Measurements from ENCODE around the gene PRKCZ.
"Not testable (repeated sequence)": the region's sequence is repeated elsewhere in the genome, so short reads cannot be mapped to it uniquely, and the experiment has no call there.

PRKCZ gene

GRCh38 chr1:2137257-2138121 is 87.3 kb downstream of the PRKCZ start:
- DNase-seq = no peak

GRCh38 chr1:2139156-2139555 is 88.9 kb downstream of the PRKCZ start:
- DNase-seq = not testable (repeated sequence)

GRCh38 chr1:2141025-2141424 is 90.8 kb downstream of the PRKCZ start:
- no peak for DNase-seq

- DNase-seq = no peak
These were observed 93.7 kb downstream of the PRKCZ start for GRCh38 chr1:2143814-2144500.

- no peak for DNase-seq
These were observed 94.4 kb downstream of the PRKCZ start for GRCh38 chr1:2144501-2145090.

GRCh38 chr1:2145946-2146835 is 96.0 kb downstream of the PRKCZ start:
- no peak for DNase-seq

- DNase-seq = no peak
These were observed 96.8 kb downstream of the PRKCZ start for GRCh38 chr1:2146836-2147517.

- not testable (repeated sequence) for DNase-seq
These were observed 97.7 kb downstream of the PRKCZ start for GRCh38 chr1:2147869-2148268.

GRCh38 chr1:2148691-2149090 is 98.5 kb downstream of the PRKCZ start:
- DNase-seq = no peak

- no peak for DNase-seq
These were observed 100.6 kb downstream of the PRKCZ start for GRCh38 chr1:2150801-2151200.

- DNase-seq = no peak
These were observed 101.0 kb downstream of the PRKCZ start for GRCh38 chr1:2151252-2151651.

GRCh38 chr1:2151911-2152310 is 101.7 kb downstream of the PRKCZ start:
- DNase-seq = no peak

- no peak for DNase-seq
These were observed 102.7 kb downstream of the PRKCZ start for GRCh38 chr1:2152954-2153353.

GRCh38 chr1:2154022-2154421 is 103.8 kb downstream of the PRKCZ start:
- DNase-seq = no peak

- no peak for DNase-seq
These were observed 105.0 kb downstream of the PRKCZ start for GRCh38 chr1:2155147-2155598.

- DNase-seq = no peak
These were observed 105.6 kb downstream of the PRKCZ start for GRCh38 chr1:2155788-2156187.

- no peak for DNase-seq
These were observed 106.7 kb downstream of the PRKCZ start for GRCh38 chr1:2156866-2157265.

- DNase-seq = no peak
These were observed 107.6 kb downstream of the PRKCZ start for GRCh38 chr1:2157856-2158255.

GRCh38 chr1:2158272-2158671 is 108.1 kb downstream of the PRKCZ start:
- DNase-seq = no peak

- DNase-seq = no peak
These were observed 108.9 kb downstream of the PRKCZ start for GRCh38 chr1:2159124-2159523.

- no peak for DNase-seq
These were observed 110.5 kb downstream of the PRKCZ start for GRCh38 chr1:2160451-2161300.
